CD4-positive, alpha-beta T cell treated with Interleukin-17A for 1 hour (primary cell): ENCODE results near the gene PHTF2.

ENCODE experiments used
- DNase-seq: peaks from one replicate; pipeline ENCODE4 v3.0.0-alpha.2; 2020

The PHTF2 gene

DNA sequence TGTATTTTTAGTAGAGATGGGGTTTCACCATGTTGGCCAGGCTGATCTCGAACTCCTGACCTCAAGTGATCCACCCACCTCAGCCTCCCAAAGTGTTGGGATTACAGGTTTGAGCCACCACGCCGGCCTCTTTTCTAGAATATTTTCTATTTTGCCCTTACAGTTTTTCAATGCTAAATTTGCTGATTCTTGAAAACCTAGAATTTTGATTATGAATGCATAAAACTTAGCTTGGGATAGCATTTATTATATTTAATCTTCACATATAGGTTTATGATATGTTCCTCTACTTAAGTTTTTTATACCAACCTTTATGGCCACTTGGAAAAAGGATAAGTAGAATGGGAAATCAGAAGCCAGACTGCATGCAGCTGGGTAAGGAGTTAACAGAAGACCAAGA is 2.5 kb upstream of the PHTF2 start:
- DNase-seq = no peak

DNA sequence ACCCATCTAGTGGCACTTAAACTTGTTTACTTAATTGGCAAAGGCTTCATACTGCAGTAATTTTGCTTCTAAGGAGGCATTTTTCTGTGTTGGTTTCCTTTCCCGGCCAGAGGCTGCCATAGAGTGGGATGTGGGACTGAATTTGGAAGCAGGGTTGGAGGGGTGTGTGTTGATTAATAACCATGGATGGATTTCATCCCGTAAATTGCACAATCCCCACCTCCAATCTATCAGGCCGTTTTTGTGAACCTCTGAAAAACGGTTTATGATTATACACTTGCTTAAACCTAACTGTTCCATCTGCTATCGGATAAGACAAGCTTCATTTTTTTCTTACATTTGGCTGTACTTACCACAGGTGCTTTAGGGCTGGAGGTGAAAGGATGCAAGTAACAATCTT is 1.6 kb upstream of the PHTF2 start:
- no peak for DNase-seq

DNA sequence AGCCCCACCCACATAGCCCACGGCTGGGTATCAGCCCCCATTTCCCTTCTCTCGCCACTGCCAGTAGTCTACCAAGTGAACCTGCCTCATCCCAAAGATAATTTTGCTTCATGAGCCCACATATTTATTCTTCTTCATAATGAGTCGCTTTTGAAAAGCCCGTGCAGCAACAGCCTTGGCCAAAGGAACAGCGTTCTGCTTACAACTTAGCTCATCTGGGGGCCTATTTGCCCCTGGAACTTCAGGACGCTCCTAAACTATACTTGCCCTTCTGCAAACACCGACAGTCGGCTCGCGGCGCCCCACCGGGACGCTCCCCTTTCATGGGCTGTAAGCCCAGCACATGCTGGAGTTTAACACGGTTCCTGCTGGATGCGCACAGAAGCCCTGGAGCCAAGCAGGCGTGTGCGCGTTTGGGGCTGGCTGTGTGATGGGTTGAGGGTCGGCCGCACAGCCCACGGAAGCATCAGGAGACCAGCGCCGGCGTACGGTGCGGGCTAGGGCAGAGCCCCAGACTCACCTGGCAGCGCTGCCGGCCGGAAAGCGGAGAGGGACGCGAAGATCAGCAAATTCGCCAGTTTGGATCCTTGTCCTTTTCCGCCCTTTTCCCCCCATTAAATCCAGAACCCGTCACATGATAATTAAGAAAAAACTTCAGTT is 709 bp upstream of the PHTF2 start:
- no peak for DNase-seq

DNA sequence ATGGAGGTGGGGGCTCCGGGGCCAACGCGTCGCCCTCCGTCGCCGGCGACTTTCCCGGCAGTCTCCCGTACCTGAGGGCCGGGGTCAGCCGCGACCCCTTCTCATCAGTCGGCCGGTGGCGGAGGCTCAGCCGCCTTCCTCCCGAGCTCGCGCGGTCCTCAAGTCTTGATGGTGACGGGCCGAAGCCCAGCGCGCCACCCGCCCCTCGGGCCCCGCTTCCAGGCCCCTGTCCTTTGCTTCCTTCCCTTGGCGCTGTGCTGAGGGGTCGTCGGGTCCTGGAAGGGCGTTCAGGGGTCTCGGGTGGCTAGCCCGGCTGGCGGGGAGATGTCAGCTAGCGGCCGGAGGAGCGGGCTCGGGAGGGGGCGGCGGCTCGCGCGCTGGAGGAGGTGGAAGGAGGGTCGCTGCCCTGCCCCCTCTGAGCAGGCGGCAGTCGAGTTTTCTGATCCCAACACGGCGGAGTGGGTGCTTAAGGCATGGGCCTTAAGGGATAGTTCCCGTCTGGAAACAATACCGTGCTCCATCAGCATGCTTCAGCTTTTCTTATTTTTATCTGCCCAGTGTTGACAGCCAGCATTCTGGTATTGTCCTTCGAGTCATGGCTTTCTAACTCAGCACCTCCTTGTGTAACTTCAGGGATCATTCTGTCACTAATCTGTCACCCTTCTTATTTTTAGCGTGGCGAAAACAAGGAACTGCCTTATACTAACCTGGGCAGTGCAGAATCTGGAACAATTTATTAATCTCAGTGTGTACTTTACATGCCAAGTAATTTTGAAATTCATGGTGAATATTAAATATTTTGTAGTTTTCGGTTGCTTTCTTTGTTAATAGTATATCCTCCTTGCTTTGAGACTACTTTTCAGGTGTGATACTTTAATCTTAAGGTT is 748 bp downstream of the PHTF2 start:
- peak; percentile 32 for DNase-seq

DNA sequence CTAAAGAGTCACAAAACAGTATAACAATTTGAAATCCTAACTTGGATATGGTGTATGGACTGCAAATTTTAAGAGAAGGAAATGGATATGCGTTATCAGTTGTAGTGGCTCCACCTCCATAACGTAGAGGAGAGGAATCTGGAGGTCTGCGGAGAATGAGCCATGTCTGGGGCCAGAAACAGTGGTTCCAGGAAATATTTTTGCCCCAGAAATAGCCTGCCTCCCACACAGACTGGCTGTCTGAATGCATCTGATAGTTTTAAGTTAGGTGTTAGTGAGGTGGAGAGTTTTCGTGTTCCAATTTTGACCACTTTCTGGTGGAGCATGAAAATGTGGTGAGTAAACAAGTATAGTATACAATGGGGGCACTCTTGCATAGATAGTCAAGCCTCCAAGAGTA is 1.6 kb downstream of the PHTF2 start:
- DNase-seq = peak; percentile 13

DNA sequence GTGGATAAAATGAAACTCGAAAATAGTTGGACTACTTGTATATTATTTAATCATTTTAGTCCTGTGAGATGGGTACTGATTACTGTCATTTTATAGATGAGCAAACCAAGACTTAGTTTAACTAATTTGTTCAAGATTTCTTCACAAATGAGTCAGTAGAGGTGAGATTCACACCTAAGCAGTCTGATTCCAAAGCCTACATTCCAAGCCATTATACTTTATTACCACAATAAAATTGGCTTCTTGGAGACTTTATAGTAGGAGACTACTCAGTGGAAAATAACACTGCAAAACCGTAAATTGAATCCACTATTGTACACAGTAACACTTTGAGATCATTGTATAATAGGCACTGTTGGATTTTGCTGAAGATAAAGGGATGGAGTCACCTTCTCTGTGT is 2.2 kb downstream of the PHTF2 start:
- DNase-seq = no peak

DNA sequence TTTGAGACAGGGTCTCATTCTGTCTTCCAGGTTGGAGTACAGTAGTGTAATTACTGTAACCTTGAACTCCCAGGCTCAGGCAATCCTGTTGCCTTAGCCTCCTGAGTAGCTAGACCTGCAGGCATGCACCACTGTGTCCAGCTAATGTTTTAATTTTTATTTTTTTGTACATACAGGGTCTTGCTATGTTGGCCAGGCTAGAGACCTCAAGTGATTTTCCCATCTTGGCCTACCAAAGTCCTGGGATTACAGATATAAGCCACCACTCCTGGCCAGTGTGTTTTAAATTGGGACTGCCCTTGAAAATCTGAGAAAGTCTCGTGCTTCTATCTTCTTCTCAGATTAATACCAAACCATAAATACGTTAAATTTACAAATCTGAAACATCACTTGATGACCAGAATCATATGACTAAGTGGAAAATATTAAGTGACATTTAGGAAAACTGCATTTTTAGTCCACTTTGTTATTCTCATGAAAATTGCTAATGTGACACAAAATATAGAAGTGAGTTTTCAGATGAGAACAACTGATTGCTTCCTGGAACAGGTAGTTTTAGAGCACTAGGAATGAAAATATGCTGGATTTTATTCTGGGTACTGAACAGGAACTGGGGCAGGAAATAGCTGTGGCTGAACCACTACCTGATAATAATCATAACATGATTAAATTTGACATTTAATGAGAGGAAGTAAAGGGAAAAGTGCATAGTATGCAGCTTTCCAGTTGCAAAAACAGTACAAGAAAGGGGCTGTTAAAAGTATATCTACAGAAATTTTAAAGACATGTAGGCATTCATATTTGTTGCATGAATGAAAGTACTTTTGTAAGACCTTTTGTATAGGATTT is 4.2 kb downstream of the PHTF2 start:
- peak; percentile 54 for DNase-seq

DNA sequence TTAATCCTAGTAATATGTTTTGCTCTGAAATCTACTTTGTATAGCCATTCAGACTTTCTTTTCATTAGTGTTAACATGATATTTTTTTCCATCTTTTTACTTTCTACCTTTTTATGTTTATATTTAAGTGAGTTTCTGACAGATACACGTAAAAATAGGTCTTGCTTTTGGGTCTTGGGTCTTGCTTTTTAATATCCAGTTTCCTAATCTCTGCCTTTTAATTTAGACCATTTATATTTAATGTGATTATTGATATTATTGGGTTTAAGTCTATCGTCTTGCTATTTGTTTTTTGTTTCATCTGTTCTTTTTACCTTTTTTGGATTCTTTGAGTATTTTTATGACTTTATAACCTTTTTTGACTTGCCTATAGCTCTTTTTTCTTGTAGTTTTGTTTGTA is 7.9 kb downstream of the PHTF2 start:
- DNase-seq = no peak

DNA sequence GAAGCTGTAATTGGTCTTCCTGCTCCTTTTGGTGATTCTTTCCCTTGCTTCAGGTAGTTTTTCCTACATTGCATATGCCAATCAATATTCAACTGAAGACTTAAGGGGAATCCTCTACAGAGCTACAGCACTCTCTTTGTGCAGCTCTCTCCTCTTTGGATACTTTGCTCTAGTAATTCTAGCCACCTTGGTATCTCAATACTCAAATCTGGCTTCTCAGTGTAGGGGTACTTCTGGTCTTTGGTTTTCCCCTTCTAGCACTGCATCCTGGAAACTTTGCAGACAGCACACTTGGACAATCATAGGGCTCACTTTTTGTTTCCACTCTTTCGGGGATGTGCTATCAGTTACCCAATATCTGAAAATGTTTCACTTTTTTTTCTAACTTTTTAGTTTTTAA is 9.9 kb downstream of the PHTF2 start:
- DNase-seq = no peak

DNA sequence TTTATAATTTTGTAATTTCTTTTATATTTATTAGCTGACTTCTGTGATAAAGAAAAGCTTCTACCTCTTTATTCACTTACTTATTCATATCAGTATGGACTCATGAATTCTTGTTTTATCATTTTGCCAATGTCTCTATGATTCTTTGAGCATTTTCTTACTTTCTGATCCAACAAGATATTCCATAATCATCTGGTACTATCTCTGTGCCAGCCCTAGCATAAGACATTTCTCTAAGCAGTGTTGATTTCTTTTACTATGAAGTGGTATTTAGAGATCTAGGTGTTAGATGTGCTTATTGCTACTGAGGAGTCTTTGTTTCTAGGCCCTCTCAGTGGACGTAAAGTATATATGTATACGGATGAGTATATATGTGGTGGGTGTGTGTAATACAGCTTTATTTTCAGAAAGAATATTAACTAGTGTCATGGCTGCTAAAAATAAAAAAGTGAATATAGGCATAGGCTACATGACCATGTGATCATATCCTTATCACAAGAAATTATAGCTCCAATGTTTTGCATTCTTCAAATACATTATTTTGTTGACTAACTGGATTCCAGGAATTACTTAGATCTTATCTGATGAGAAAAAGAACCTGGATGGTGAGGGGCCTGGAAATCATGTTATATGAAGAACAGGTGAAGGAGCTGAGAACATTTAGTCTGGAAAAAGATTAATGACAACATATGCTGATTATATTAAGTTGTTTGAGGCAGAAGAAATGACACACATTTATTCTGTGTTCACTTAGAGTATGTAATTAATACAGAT is 13.1 kb downstream of the PHTF2 start:
- no peak for DNase-seq

DNA sequence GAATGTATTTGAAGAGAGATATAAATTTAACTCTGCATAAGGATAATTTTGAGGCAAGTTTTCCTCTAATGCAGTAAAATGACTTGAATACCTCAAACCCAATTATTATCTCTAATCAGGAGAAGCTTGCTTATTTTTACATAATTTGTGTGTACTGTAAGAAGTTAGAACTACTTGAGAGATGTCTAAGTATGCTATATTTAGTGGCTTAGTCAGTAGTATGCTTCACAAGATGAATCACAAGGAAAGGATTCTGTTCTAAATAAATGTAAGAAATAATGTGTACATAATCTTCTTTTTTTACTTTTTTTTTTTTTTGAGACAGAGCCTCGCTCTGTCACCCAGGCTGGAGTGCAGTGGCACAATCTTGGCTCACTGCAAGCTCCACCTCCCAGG is 13.7 kb downstream of the PHTF2 start:
- no peak for DNase-seq

DNA sequence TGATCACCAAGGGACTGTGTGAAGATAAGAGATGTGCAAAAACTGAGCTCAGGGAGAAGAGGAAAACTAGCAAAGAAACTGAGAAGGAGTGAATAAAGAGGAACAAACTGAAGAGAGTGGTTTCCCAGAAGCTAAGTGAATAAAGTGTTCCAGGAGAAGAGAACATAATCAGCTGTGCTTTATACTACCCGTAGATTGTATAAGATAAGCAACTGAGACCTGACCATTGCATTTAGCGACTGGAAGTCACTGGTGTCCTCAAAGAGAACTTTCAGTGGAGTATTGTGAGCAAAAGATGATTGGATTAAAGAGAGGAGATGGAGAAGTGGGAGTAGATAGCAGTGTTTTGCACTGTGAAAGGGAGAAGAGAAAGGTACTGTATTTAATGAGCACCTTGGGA is 14.6 kb downstream of the PHTF2 start:
- DNase-seq = no peak

DNA sequence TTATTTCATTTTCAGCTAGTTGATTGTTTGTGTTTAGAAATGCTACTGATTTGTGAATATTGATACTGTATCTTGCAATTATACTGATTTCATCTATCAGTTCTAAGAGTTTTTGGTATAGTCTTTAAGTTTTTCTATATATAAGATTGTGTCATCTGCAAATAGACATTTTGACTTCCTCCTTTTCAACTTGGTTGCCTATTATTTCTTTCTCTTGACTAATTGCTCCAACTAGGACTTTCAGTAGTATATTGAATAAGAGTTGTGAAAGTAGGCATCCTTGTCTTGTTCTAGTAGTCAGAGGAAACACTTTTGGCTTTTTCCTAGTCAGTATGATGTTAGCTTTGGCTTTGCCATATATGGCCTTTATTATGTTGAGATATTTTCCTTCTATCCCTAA is 20.4 kb downstream of the PHTF2 start:
- DNase-seq = no peak

DNA sequence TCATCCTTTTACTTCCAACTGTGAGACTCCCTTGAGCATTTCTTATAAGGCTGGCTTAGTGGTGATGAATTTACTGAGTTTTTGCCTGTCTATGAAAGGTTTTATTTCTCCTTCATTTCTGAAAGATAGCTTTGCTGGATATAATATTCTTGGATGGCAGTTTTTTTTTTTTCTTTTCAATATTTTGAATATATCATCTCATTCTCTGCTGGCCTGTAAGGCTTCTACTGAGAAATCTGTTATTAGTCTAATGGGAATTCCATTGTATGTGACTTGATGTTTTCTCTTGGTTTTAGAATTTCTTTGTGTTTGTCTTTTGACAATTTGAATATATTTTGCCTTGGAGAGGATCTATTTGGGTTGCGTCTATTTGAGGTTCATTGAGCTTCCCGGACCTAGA is 22.4 kb downstream of the PHTF2 start:
- no peak for DNase-seq

DNA sequence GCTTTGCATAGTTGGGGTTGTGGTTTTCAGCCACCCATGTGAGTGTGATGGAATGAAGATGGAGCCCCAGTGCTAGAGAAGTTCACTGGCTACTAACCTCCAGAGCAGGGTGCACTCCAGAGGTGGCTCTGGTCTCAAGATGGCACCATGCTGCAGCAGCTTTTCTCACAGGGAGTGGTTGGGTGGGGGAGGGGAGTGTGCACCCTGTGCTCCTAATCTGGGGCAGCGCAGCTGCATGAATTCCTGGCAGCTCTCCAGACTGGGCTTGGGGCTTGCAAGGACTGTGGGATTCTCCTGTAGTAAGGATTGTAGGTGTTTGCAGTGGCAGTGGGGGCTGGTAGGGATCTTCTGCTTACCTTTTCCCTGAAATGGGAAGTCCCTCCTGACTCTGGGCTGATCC is 23.7 kb downstream of the PHTF2 start:
- DNase-seq = no peak

DNA sequence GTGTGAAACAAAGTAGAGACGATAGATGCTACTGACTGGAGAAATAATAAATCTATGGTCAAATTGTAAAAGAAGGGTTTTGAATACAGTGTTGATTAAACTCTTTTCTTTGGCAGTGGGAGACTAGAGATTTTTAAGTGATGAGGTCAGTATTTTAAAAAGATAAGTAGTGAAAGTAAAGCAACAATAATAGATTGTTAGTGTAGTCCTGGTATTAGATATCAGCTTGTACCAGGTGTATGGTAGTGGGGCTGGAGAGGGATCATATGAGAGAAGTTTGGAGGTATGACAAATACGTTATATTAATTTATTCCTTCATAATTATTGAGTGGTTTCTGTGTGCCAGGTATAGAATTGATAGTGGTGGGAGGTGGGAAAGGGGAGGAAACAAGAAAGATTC is 25.2 kb downstream of the PHTF2 start:
- DNase-seq = no peak

DNA sequence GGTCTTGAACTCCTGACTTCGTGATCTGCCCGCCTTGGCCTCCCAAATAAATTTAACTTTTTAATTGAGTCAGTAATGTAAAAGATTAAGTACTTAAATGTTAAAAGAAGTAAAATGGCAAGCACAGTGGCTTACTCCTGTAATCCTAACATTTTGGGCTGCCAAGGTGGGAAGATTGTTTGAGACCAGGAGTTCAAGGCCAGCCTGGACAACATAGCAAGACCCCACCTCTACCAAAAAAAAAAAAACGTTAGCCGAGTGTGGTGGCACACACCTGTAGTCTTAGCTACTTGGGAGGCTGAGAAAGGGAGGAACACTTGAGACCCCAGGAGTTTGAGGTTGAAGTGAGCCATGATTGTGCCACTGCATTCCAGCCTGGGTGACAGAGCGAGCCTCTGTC is 26.1 kb downstream of the PHTF2 start:
- no peak for DNase-seq

DNA sequence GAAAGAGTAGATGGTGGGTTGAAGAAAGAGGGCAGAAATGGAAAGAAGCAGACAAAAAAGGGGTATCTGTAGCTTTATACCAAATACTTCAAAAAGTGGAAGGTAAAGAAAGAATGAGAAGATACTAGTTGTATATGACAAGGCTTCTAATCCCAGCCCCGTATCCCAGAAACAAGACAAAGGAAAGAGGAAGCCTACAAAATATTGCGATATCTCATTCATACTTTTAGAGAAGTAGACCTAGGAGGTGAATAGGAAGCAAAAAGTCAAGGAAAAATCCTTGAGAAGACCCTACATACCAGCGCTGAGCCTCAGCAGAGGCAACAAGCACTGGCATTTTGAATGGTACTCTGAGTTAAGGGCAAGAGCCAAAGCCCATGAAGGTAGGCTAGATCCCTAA is 26.6 kb downstream of the PHTF2 start:
- DNase-seq = no peak

DNA sequence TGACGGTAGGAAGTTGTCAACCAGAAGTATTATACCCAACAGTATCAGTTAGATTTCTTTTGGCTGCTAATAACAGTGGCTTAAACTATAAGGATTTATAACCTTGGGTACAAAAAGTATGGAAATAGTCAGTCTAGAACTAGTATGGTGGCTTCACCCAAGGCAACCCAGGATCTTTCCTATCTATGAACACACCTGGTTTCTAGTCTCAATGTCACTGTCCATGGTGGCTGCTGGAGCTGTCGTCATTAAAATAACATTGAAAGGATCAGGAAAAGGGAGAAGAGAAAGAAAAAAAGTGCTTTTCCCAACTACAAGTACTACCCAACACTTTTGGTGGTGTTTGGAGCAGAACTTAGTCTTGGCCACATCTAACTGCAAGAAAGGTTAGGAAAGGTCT is 27.7 kb downstream of the PHTF2 start:
- DNase-seq = no peak

DNA sequence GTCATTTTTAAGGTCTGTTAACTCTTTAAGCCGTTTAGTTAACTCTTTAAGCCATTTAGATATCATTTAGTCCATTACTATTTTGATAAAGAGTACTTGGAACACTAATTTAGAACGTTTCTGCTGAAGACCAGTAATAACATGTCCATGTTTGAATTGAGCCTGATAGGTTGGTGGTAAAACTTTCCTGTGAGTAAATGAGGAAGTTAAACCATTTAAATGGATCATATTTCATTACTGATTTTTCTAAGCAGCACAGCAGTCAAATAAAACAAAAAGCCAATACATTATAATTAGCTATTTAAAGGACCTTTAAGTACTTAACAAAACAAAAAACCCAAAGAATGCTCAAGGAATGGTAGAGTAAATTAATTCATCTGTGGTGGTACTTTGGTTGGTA is 29.4 kb downstream of the PHTF2 start:
- no peak for DNase-seq

DNA sequence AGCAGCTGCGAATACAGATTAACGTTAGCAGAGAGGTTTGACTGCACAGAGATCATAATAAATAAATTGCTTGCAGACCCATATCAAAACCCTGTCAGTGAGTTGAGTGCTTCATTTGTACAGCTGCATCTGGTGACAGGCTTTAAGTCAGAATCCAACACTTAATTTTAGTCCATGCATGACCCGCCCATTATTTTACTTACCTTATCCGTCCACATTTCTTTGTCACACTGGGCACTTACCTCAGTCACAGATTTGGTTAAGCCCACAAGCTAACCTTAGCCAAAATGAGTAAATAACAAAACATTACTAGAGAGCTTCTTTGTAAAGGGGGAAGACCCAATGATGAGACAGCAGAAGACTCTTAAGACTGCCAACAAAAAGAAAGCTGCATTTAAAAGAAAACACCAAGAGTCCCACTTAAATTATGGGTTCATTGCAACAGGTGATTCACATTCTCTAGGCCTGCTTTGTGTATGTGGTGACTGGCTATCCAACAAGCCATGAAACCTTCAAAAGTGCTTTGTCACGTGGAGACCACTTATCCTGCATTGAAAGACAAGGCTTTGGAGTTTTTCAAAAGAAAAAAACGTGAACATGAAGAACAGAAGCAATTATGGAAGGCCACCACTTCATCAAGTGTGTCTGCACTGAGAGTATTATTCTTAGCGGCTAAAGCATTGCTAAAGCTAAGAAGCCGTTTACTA is 32.2 kb downstream of the PHTF2 start:
- DNase-seq = no peak

DNA sequence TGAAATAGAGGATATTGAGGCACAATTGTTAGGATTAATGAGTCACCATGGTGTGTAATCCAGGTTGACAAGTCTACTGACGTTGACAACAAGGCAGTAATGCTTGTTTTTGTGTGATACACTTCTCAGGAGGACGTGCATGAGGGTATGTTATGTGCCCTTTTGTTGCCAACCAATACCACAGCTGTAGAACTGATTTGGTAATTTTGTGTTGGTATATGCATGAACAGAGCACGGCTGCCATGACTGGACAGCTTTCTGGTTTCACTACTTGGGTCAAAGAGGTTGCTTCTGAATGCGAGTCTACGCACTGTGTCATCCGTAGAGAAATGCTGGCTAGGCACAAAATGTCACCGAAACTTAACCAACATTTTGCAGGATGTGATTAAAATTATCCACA is 32.9 kb downstream of the PHTF2 start:
- peak; percentile 21 for DNase-seq
